ENCODE measurements around the gene PNMA8C.

DNA sequence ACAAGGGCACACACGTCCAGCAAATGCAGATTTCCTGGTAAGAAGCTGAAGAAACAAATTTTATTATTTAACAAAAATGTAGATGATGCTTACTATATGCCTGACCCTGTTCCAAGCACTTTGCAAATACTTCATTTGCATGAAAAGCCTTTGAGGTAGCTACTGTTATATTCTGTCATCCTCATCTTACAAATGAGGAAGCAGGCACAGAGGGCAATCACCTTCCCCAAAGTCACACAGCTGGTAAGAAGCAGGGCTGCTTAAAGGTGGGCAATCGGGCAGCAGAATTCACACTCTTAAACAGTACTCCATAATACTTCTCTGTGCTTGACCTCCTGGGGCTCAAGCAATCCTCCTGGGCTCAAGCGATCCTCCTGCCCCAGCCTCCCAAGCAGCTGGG lies 18.3 kb upstream of the PNMA8C start:
- TF ChIP-seq, protein P1, sequence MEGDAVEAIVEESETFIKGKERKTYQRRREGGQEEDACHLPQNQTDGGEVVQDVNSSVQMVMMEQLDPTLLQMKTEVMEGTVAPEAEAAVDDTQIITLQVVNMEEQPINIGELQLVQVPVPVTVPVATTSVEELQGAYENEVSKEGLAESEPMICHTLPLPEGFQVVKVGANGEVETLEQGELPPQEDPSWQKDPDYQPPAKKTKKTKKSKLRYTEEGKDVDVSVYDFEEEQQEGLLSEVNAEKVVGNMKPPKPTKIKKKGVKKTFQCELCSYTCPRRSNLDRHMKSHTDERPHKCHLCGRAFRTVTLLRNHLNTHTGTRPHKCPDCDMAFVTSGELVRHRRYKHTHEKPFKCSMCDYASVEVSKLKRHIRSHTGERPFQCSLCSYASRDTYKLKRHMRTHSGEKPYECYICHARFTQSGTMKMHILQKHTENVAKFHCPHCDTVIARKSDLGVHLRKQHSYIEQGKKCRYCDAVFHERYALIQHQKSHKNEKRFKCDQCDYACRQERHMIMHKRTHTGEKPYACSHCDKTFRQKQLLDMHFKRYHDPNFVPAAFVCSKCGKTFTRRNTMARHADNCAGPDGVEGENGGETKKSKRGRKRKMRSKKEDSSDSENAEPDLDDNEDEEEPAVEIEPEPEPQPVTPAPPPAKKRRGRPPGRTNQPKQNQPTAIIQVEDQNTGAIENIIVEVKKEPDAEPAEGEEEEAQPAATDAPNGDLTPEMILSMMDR (conservative IDR thresholded peaks at IDR 0.05; ENCODE audit: low read depth, low read length) = no peak
- no peak for TF ChIP-seq EZH2phosphoT487 (IDR thresholded peaks at IDR 0.05; ENCODE audit: borderline replicate concordance, low read length)
- no peak for TF ChIP-seq EZH2 (IDR thresholded peaks at IDR 0.05; ENCODE audit: low read length, unreplicated experiment)

Measured in PC-3 (cell line).